NK-92 (cell line): ENCODE data around the gene ARG2.

Experiments used
- DNase-seq: peaks from one replicate; lab custom pipeline; 2025; ENCODE audit not compliant: unreplicated experiment; lab: John Stamatoyannopoulos, UW

ARG2 gene

DNA sequence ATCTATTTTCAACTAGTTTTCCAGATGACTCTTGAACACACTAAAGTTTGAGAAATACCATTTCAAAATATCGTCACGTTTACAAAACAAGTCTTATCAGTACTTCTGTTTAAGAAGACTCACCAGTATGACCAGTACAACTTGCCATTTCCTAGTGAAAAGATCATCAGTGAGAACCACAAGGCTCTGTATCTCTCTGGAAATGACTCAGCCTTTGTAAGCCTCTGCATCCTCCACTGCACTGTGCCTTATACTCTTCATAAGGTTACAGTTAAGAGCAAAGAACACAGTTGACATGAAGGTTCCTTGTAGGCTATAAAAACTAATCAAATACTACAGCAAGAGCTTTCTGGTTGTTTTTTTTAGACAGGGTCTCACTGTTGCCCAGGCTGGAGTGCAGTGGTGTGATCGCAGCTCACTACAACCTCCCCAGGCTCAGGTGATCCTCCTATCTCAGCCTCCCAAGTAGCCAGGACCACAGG is 60.4 kb downstream of the ARG2 start:
- DNase-seq: no peak

DNA sequence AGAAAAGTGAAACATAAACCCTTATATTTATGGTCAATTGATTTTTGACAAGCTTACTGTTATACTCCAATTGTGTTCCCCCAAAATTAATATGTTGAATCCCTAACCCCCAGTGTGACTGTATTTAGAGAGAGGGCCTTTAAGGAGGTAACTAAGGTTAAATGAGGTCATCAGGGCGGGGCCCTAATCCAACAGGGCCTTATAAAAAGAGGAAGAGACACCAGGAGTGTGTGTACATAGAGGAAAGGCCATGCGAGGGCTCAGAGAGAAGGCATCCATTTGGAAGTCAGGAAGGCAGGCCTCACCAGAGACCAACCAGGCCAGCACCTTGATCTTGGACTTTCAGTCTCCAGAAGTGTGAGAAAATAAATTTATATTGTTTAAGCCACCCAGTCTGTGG is 61.2 kb downstream of the ARG2 start:
- DNase-seq: no peak

DNA sequence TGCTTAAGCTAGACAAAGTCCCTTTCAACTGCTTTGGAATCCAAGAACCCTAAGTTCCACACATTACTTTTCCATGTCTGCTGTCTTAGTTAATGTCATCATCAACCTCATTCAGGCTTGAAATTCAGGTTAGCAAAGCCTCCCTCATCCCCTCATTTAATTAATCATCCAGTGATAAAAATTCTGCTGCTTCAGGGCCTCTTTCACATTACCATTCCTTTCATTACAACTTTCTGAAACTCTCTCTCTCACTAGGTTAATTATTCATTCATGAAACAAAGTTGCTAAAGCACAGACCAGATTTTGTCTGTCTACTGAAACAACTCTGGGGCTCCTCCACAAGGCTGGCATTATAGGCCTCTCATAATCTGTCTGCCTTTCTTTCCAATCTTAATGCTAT is 64.1 kb downstream of the ARG2 start:
- no peak for DNase-seq

GRCh38 chr14:67690011-67690410 is 70.3 kb downstream of the ARG2 start:
- no peak for DNase-seq

GRCh38 chr14:67694791-67695393 is 75.2 kb downstream of the ARG2 start:
- no peak for DNase-seq

- DNase-seq: no peak
Observed at GRCh38 chr14:67695394-67695949, 75.8 kb downstream of the ARG2 start, which contains the start of gene RDH11. Gene RDH11 (minus strand): TSS chr14:67695764. CDS start chr14:67695703, 61 bp downstream.

- no peak for DNase-seq
Observed at GRCh38 chr14:67697006-67697405, 77.3 kb downstream of the ARG2 start.

- no peak for DNase-seq
Observed at GRCh38 chr14:67698179-67698578, 78.5 kb downstream of the ARG2 start.
